Right lobe of liver (tissue), 6 donors: ENCODE measurements around the gene TRIM74. TPM values are rescaled to one million over a fixed set of nuclear protein-coding genes. Genes with fewer than 3 reads are reported as not detected.
"Not testable (repeated sequence)": the region's sequence is repeated elsewhere in the genome, so short reads cannot be mapped to it uniquely, and the experiment has no call there.

ENCODE experiments used
- ATAC-seq, 4 donors: fragments of 200-7000 bp; cut with Tn5 transposase; one replicate each; pipeline ENCODE4 v1.9.1; 2020; ENCODE audit warnings: mild to moderate bottlenecking in 4 of 4, moderate library complexity in 4 of 4
- DNase-seq, 3 donors: peaks; one replicate each; pipeline ENCODE4 v3.0.0-alpha.2; 2020
- H3K27ac ChIP-seq, 3 donors: fragments of 200-600 bp; one replicate each; pipeline ENCODE4 v1.8.0; 2022
- H3K27me3 ChIP-seq, 2 donors: fragments of 200-600 bp; one replicate each; pipeline ENCODE4 v1.8.0; 2022
- H3K36me3 ChIP-seq, 4 donors: fragments of 200-600 bp; sonication (generic) in 1 of 4; one replicate each; pipeline versions ENCODE4 v1.5.1 to v1.8.0; 2017 to 2022; ENCODE audit warnings: control low read depth in 1 of 4
- H3K4me1 ChIP-seq, 4 donors: fragments of 200-600 bp; sonication (generic) in 1 of 4; one replicate each; pipeline versions ENCODE4 v1.5.1 to v1.8.0; 2017 to 2022; ENCODE audit warnings: control low read depth in 1 of 4
- H3K4me3 ChIP-seq, 3 donors: fragments of 200-600 bp; one replicate each; pipeline ENCODE4 v1.8.0; 2022
- H3K9me3 ChIP-seq, 4 donors: fragments of 200-600 bp; sonication (generic) in 1 of 4; one replicate each; pipeline versions ENCODE4 v1.5.1 to v1.8.0; 2017 to 2022; ENCODE audit warnings: control low read depth in 1 of 4
- POLR2A ChIP-seq: fragments of 450-650 bp; IDR thresholded peaks from one replicate; pipeline ENCODE4 v1.6.1; 2017; ENCODE audit warnings: antibody characterized with exemption, mild to moderate bottlenecking
- WGBS: methylation state at CpG from one replicate; pipeline ENCODE4 v1.1.6; 2018; ENCODE audit warnings: low coverage, low lambda C conversion rate; ENCODE audit not compliant: insufficient coverage; ENCODE audit errors: missing lambda C conversion rate; 5-methylcytosine and 5-hydroxymethylcytosine counted together
- intact Hi-C, 2 donors: fragments of 100-400 bp; cut with DNase I; formaldehyde crosslinking; loops; one replicate each; pipeline versions ENCODE4 v1.11.2 to v1.14.1; 2022
- long read RNA-seq: library from polyadenylated mRNA; unstranded; transcript quantifications from one replicate; pipeline ENCODE4 v2.0.0, GENCODE V29; 2019
- total RNA-seq, 6 experiments: library from RNA; depleted of rRNA in 2 of 6; stranded (reverse); fragments of >200 nt in 2 of 6; fragmentation: NEBNext Ultra II Directional in 3 of 6; extraction: Animal tissue kit (Norgen Biotek cat#: 25700) in 3 of 6; gene quantifications; one replicate each; pipeline versions ENCODE4 v1.1.0 to v1.2.4, GENCODE V29; 2016 to 2023
- donor health status: DM: no; HTN: yes; CAD: no.
- donor health status: DM: no; HTN: no; CAD: no.
- donor health status: DM: no; HTN: no; CAD: no.
- donor health status: DM: no; HTN: yes; CAD: no.
- donor health status: DM: no; HTN: yes; CAD: no.

The TRIM74 gene
- under 1 TPM in 4 of 6 experiments, not detected in 2; 0.35 to 0.88 (median 0.72) TPM for total RNA-seq
- long read RNA-seq = 0 reads

DNA sequence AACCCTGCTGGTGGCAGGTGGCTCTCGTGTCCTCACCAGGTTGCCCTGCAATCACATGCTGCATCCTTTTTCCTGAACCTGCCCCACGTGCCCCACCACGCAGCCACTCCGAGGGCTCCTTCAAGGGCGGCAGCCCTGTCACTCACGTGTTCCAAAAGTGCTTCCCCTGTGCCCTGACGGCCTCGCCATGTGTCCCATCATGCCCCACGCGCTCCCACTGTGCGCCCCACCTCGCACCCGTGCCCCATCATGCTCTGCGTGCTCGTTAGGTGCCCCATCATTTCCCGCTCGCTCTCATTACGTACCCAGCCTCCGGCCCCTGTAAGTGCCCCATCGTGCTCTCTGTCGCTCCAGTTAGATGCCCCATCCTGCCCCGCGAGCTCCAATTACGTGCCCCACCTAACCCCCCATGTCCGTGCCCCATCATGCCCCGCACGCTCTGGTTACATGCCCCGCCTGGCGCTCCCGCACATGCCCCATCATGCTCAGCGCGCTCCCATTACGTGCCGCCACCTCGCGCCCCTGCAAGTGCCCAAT, at the start of gene TRIM74:
Gene TRIM74 (minus strand): TSS at position 487 of the 537 bp plus-strand sequence. CDS start 3,309 bp downstream, outside the sequence.
- 59% methylated on average over 12 of the region's 36 CpGs for WGBS
- H3K4me3 ChIP-seq, H3K36me3 ChIP-seq, H3K27me3 ChIP-seq, H3K4me1 ChIP-seq, H3K27ac ChIP-seq, H3K9me3 ChIP-seq, DNase-seq, intact Hi-C loops, ATAC-seq: not testable (repeated sequence)

GRCh38 chr7:73006491-73006890, 37.2 kb upstream of the TRIM74 start:
- H3K4me3 ChIP-seq = peak overlapping the region in 2 of 3 donors; percentile 41 to 57
- intact Hi-C loops, H3K36me3 ChIP-seq, ATAC-seq, H3K4me1 ChIP-seq, H3K27me3 ChIP-seq, H3K9me3 ChIP-seq, H3K27ac ChIP-seq: not testable (repeated sequence)
- DNase-seq = peak; percentile 19 to 40 (median 22)
- 11% methylated on average over 10 of the region's 10 CpGs for WGBS

- Histone ChIP-seq H3K4me3 (peak overlapping the region; percentile 57 to 62 (median 60)), H3K27ac (peak overlapping the region; percentile 62 to 82 (median 74))
- peak; percentile 89 to 95 (median 92) for ATAC-seq
- TF ChIP-seq POLR2A = peak; percentile 88
- WGBS = 0% methylated on average over 22 of the region's 66 CpGs
- H3K4me1 ChIP-seq, H3K9me3 ChIP-seq, H3K36me3 ChIP-seq, H3K27me3 ChIP-seq, intact Hi-C loops: not testable (repeated sequence)
- DNase-seq = peak; percentile 82 to 93 (median 89)
Measured at GRCh38 chr7:73005693-73006447, 36.6 kb upstream of the TRIM74 start.

GRCh38 chr7:73005356-73005692, 36.1 kb upstream of the TRIM74 start:
- 0% methylated on average over 8 of the region's 30 CpGs for WGBS
- intact Hi-C loops, H3K4me1 ChIP-seq, H3K36me3 ChIP-seq, H3K27me3 ChIP-seq, H3K9me3 ChIP-seq: not testable (repeated sequence)
- ATAC-seq = peak; percentile 94 to 98 (median 94)
- Histone ChIP-seq H3K27ac (peak overlapping the region; percentile 62 to 82 (median 74)), H3K4me3 (peak overlapping the region; percentile 57 to 62 (median 60))
- DNase-seq = peak; percentile 77 to 88 (median 84)

- WGBS = no CpG with 5 or more reads among the region's 11 CpGs
- ATAC-seq = peak in 2 of 4 donors; percentile 17 to 33
- not testable (repeated sequence) for H3K4me1 ChIP-seq
Measured at GRCh38 chr7:72997887-72998468, 28.7 kb upstream of the TRIM74 start.

DNA sequence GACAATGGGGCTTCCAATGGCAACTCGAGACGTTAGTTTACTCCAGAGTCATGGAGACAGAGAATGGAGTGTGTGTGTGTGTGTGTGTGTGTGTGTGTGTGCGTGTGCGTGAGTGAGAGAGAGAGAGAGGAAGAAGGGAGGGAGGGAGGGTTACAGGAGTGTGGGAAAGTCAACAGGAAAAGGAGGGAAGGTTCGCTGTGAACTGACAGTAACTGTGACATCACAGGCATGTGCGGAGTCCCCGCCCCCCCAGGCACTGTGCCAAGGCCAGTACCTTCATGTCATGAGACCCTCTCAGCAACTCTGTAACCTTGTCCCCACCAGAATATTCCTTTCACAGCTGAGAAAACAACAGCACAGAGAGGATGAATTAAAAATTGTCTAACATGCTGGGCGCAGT, 28.2 kb upstream of the TRIM74 start:
- DNase-seq, H3K9me3 ChIP-seq, H3K4me1 ChIP-seq, intact Hi-C loops, H3K27ac ChIP-seq, H3K36me3 ChIP-seq, H3K4me3 ChIP-seq, H3K27me3 ChIP-seq: not testable (repeated sequence)
- ATAC-seq = peak; percentile 53 to 73 (median 58)
- 51% methylated on average over 2 of the region's 8 CpGs for WGBS

More at GRCh38 chr7:72997887-72998468, 28.7 kb upstream of the TRIM74 start:
- DNase-seq, H3K36me3 ChIP-seq, H3K4me3 ChIP-seq, H3K27me3 ChIP-seq, H3K9me3 ChIP-seq, H3K27ac ChIP-seq, intact Hi-C loops: not testable (repeated sequence)

GRCh38 chr7:72995484-72995883, 26.2 kb upstream of the TRIM74 start:
- H3K9me3 ChIP-seq, H3K27me3 ChIP-seq, H3K36me3 ChIP-seq, H3K4me3 ChIP-seq, ATAC-seq, intact Hi-C loops, H3K4me1 ChIP-seq, H3K27ac ChIP-seq, DNase-seq: not testable (repeated sequence)
- 94% methylated on average over 6 of the region's 8 CpGs for WGBS

GRCh38 chr7:72990146-72990913, 21.1 kb upstream of the TRIM74 start:
- no CpG with 5 or more reads among the region's 14 CpGs for WGBS
- not testable (repeated sequence) for H3K4me1 ChIP-seq
- peak; percentile 27 to 70 (median 68) for ATAC-seq

DNA sequence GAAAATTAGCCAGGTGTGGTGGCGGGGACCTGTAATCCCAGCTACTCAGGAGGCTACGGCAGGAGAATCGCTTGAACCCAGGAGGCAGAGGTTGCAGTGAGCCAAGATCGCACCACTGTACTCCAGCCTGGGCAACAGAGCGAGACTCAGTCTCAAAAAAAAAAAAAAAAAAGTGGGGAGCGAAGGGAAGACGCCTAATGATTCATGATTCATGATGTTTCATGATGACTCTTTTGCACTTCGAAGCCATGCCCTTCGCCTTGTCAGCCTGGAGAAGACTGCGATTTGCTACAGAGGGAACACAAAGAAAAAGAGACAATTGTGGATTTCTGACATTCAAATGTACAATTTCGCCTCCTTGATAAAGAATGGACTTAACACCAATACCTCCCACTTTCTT, 12.8 kb upstream of the TRIM74 start:
- DNase-seq, H3K4me1 ChIP-seq, H3K9me3 ChIP-seq, H3K27me3 ChIP-seq, H3K36me3 ChIP-seq, ATAC-seq, H3K4me3 ChIP-seq, H3K27ac ChIP-seq, intact Hi-C loops: not testable (repeated sequence)
- 86% methylated on average over 4 of the region's 11 CpGs for WGBS

More at GRCh38 chr7:72990146-72990913, 21.1 kb upstream of the TRIM74 start:
- DNase-seq = peak in 2 of 3 donors; percentile 13 to 44
- H3K27me3 ChIP-seq, H3K4me3 ChIP-seq, H3K36me3 ChIP-seq, H3K27ac ChIP-seq, intact Hi-C loops, H3K9me3 ChIP-seq: not testable (repeated sequence)

GRCh38 chr7:72980382-72980781, 11.1 kb upstream of the TRIM74 start:
- H3K36me3 ChIP-seq, H3K9me3 ChIP-seq, intact Hi-C loops, H3K4me3 ChIP-seq, H3K27me3 ChIP-seq, H3K4me1 ChIP-seq, H3K27ac ChIP-seq: not testable (repeated sequence)
- no CpG with 5 or more reads among the region's 6 CpGs for WGBS
- peak in 1 of 3 donors; percentile 25 for DNase-seq
- peak in 1 of 4 donors; percentile 9 for ATAC-seq

GRCh38 chr7:72976434-72976833, 7.2 kb upstream of the TRIM74 start:
- H3K4me1 ChIP-seq, intact Hi-C loops, H3K36me3 ChIP-seq, H3K4me3 ChIP-seq, H3K9me3 ChIP-seq, H3K27ac ChIP-seq, H3K27me3 ChIP-seq: not testable (repeated sequence)
- ATAC-seq = peak in 1 of 4 donors; percentile 14
- DNase-seq = peak in 1 of 3 donors; percentile 36
- no CpG with 5 or more reads among the region's 12 CpGs for WGBS
